Stomach smooth muscle (tissue), 2 donors: ENCODE results near the gene COL5A1.

Experiments
- H3K27ac ChIP-seq: one replicate; pipeline ENCODE4 v1.7.0; 2013; ENCODE audit warnings: mild to moderate bottlenecking, low read length, inconsistent platforms
- H3K27me3 ChIP-seq, 2 donors: one replicate each; pipeline ENCODE4 v1.7.0; 2013; ENCODE audit warnings: low read length in 2 of 2; ENCODE audit not compliant: insufficient read depth in 2 of 2, control insufficient read depth in 1 of 2
- H3K36me3 ChIP-seq, 2 donors: one replicate each; pipeline ENCODE4 v1.7.0; 2013; ENCODE audit warnings: low read length in 2 of 2; ENCODE audit not compliant: control insufficient read depth in 2 of 2, insufficient read depth in 2 of 2
- H3K4me1 ChIP-seq: one replicate; pipeline ENCODE4 v1.7.0; 2013; ENCODE audit warnings: low read length; ENCODE audit not compliant: control insufficient read depth, insufficient read depth
- H3K4me3 ChIP-seq, 2 donors: one replicate each; pipeline ENCODE4 v1.7.0; 2013; ENCODE audit warnings: low read length in 2 of 2
- H3K9ac ChIP-seq, 2 donors: one replicate each; pipeline ENCODE4 v1.7.0; 2013; ENCODE audit warnings: low read length in 2 of 2, mild to moderate bottlenecking in 1 of 2
- H3K9me3 ChIP-seq, 2 donors: one replicate each; pipeline ENCODE4 v1.7.0; 2013; ENCODE audit warnings: low read length in 2 of 2; ENCODE audit not compliant: control insufficient read depth in 2 of 2
- donor health status: healthy.
- donor health status: Pancreatic carcinoma.

Gene COL5A1

DNA sequence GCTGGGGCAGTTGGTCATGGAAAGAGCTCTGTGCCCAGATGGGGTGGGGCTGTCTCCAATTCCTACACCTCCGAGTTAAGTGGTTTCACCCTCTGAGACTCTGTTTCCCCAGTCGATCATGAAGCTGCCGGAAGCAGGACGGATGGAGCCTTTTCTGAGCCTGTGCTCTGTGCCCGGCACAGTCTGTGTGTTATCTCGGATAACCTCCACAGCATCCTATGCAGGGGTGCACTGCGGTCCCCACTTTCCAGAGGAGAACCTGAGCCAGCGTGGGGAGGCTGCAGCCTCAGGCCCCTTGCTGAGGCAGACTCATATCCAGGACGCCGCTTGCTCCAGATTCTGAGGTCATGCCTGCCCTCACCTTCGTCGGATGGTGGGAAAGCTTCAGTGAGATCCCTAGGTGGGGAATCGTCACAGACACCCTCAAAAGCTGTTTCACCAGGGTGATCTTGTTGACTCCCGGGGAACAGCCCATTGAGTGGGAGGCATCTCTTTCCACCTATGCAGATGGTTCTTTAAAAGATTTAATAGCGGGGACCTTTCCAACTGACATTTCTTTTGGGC lies 6.9 kb upstream of the COL5A1 start:
- H3K27me3 ChIP-seq, result no peaks in the 10 kb centered on the region
- no peak overlapping the region for H3K4me3 ChIP-seq
- peaks cover 2% of the 10 kb centered on the region for H3K4me1 ChIP-seq
- H3K9me3 ChIP-seq, result no peaks in the 10 kb centered on the region
- no peak overlapping the region for H3K9ac ChIP-seq
- no peak overlapping the region for H3K27ac ChIP-seq
- no peaks in the 10 kb centered on the region for H3K36me3 ChIP-seq

DNA sequence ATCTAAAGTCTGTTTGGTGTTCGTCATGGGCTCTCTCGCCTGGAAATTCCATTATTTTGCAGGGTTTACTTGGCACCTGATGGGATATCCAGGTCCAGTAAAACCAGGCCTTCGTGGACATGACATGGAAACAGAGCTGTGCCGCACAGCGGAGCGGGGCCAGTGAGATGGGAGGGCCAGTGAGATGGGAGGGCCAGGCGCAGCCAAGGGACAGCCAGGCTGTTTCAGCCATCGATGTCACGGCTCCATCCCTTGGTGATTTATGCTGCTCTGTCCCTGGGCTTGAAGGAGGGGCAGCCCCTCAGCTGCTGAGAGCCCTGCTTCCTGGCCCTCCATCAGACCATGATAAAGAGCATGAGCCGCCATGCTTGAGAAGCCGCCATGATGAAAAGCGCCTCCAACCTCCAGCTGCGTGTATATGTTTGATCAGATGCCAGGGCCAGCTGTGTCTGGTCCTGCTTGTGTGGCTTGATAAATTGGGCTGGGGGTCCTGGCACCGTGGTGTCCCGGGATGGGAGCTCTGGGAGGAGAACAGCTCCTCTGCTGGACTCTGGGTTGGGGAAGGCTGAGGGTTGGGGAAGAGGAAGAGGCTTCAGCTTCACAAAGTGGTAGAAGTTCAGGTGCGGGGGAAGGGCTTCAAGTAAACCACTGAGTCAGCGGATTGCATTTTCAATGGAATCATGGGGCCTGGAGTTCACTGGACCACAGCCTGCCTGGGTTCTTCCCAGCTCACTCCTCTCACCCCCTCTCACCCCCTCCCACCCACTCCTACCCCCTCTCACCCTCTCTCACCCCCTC lies 6.1 kb upstream of the COL5A1 start:
- Histone ChIP-seq H3K4me1 (peaks cover 4% of the 10 kb centered on the region), H3K27me3 (no peaks in the 10 kb centered on the region), H3K27ac (no peak overlapping the region), H3K9ac (no peak overlapping the region), H3K4me3 (no peak overlapping the region), H3K9me3 (no peaks in the 10 kb centered on the region), H3K36me3 (no peaks in the 10 kb centered on the region)

DNA sequence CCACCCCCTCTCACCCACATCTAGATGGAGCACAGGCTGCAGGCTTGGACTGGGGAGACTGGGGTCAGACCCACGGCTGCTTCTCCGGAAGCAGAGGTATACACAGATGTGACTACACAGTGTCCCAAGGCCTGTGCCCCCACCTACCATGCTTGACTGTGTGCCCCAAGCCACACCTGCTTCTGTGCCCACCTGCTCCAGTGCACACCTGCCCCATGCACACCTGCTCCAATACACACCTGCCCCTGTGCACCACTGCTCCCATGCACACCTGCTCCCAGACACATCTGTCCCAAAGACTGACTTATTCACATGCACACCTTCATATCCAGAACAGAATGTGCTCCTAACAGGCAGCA lies 5.5 kb upstream of the COL5A1 start:
- H3K36me3 ChIP-seq, result no peaks in the 10 kb centered on the region
- H3K9ac ChIP-seq, result no peak overlapping the region
- H3K27ac ChIP-seq, result no peak overlapping the region
- H3K4me1 ChIP-seq, result peaks cover 10% of the 10 kb centered on the region
- no peaks in the 10 kb centered on the region for H3K27me3 ChIP-seq
- H3K9me3 ChIP-seq, result no peaks in the 10 kb centered on the region
- H3K4me3 ChIP-seq, result no peak overlapping the region

DNA sequence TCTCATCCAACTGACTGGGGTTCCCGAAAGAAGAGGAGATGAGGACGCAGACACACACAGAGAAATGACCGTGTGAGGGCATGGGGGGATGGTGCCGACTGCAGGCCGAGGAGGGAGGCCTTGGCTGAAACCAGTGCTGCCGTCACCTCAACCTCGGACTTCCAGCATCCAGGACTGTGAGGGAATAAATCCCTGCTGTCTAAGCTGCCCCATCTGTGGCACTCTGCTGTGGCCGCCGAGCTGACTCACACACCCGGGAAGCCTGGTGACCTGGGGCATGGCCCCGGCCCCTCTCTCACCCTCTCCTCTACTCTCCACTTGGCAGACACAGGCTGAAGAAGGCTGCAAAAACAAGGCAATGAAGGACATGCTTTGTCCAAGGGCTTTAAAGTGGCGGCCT lies 4.4 kb upstream of the COL5A1 start:
- Histone ChIP-seq H3K4me1 (peaks cover 13% of the 10 kb centered on the region), H3K9me3 (no peaks in the 10 kb centered on the region), H3K9ac (no peak overlapping the region), H3K27ac (no peak overlapping the region), H3K4me3 (no peak overlapping the region), H3K27me3 (no peaks in the 10 kb centered on the region), H3K36me3 (no peaks in the 10 kb centered on the region)

DNA sequence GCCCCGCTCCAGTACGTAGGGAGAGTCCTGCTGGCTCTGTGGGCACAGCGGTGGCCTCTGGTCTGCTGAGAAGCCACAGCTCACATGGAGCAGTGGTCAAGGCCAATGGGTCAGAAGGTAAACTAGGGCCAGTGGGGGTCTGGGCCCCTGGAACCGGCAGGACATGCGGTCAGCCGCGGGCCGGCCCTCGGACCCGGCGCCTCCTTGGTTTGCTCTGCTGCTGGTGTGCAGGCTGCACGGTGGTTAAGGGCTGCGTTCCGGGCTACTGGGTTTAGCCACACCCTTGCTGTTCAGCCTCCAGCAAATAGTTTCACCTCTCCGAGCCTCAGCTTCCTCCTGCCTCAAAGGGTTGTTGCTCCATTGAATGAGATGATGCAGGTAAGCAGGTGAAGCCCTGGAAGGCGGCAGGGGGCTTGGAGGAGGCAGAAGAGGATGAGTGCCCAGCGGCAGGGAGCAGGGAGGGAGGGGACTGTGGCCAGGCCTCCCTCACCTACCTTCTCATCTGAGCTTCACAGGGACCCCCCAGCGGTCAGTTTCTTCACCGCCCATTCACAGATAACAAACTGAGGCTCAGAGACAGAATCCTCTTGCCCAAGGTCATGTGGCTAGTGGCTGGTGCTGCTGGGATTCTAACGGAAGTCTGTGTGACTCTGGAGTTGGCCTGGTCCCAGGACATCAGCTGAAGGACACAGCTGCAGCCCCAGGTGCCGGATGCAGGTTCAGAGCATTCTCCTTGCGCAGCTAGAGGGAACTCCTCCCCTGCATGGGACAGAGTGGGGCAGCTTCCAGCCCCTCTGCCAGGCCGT lies 3.7 kb upstream of the COL5A1 start:
- H3K27ac ChIP-seq, result no peak overlapping the region
- H3K4me1 ChIP-seq, result peaks cover 17% of the 10 kb centered on the region

DNA sequence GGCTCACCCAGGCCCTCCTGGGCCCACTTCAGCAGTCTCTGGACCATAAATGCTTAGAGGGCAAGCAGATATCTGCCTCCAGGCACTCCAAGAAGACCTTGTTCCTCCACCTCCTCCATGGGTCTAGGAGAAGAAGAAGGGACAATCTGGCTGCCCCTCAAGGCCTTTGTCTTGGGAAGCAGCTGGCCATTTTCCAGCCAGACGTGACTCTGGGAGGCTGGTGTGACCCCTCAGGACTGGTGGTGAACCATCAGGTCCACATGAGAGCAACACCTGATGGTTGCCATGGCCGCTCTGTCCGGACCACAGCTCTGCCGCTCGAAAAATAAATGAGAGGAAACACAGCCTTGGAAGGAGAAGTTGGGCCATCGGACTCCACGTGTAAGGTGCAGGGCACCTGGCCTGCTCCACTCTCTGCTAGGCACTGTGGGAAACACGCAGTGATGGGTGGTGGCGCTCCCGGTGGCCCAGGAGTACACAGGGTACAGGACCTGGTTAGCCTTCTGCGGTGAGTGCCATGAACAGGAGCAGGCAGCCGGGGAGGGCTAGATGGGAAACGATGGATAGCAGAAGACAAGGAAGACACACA lies 3.0 kb upstream of the COL5A1 start:
- Histone ChIP-seq H3K9ac (no peak overlapping the region), H3K4me3 (no peak overlapping the region), H3K36me3 (no peaks in the 10 kb centered on the region), H3K27ac (no peak overlapping the region), H3K27me3 (no peaks in the 10 kb centered on the region), H3K9me3 (no peaks in the 10 kb centered on the region), H3K4me1 (peaks cover 24% of the 10 kb centered on the region)

More for the DNA sequence above, 3.7 kb upstream of the COL5A1 start:
- Histone ChIP-seq H3K9ac (no peak overlapping the region), H3K9me3 (no peaks in the 10 kb centered on the region), H3K27me3 (no peaks in the 10 kb centered on the region), H3K4me3 (no peak overlapping the region), H3K36me3 (no peaks in the 10 kb centered on the region)

DNA sequence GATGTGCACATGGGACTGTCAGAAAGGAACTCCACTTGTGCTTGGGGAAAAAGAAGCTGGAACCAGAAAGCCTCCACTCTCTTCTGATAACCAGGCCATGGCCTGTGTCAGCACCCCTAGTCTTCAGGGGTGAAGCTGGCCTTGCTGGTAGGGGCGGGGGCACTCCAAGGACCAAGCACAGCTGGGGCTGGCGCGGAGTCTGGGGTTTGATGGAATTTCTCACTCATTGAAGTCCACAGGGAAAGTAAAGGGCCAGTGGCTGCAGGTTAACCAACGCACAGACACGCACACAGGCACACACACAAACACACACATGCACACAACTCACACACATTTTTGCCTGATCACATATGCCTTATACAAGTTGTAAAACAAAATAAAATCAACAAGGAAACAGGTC lies 1.6 kb upstream of the COL5A1 start:
- no peak overlapping the region for H3K27ac ChIP-seq
- H3K4me1 ChIP-seq, result peaks cover 35% of the 10 kb centered on the region
- no peaks in the 10 kb centered on the region for H3K36me3 ChIP-seq
- no peak overlapping the region for H3K4me3 ChIP-seq
- no peaks in the 10 kb centered on the region for H3K9me3 ChIP-seq
- H3K9ac ChIP-seq, result no peak overlapping the region
- no peaks in the 10 kb centered on the region for H3K27me3 ChIP-seq

DNA sequence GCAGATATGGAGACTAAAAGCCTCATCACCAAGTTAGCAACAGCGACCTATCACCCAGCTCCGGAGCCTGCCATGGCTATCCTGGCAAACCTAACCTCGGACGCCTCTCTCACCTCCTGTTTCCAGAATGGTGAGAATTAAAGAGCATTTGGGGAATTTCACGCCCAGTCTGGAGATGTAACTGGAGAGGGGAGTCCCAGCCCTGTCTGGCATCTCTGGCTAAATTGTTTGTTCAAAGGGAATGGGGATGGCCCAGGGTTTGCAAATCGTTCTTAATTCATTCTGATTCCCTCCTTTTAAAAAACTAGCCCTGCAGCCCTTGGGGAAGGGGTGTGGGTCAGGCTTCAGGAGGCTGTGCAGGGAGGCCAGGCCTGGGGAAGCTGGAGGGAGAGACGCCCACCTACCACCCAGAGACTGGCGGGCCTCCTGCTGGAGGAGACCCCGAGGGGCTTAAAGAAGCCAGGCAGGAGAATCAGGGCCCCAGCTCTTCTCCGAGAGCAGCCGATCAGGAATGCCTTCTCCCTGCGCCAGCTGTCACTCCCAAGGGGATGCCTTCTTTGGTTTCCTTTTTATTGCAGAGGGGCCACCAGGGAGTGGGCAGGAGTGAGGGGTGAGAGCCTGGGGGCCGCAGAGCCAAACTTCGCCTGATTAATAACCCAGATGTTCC lies 964 bp upstream of the COL5A1 start:
- Histone ChIP-seq H3K4me1 (peaks cover 41% of the 10 kb centered on the region), H3K27me3 (no peaks in the 10 kb centered on the region), H3K9me3 (no peaks in the 10 kb centered on the region), H3K4me3 (peak overlapping the region; percentile 65 to 82), H3K27ac (peak overlapping the region; percentile 94), H3K36me3 (no peaks in the 10 kb centered on the region), H3K9ac (peak overlapping the region; percentile 68 to 73)

DNA sequence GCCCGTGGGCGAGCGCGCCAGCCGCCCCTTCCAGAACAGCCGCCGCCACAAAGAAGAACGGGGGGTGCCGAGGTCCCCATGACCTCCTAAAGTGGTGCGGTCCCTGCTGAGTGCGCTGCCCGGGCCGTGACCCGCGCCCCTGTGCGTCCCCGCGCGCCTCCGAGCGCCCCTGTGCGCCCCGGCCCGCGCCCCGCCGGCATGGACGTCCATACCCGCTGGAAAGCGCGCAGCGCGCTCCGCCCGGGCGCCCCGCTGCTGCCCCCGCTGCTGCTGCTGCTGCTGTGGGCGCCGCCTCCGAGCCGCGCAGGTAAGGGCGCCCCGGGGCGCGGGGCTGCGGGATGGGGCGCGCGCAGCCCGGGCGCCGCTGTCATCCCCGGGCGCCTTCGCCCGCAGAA lies 384 bp downstream of the COL5A1 start:
- Histone ChIP-seq H3K9ac (peak overlapping the region; percentile 62 to 63), H3K36me3 (no peaks in the 10 kb centered on the region), H3K4me3 (peak overlapping the region; percentile 41 to 82), H3K27me3 (no peaks in the 10 kb centered on the region), H3K9me3 (no peaks in the 10 kb centered on the region), H3K4me1 (peaks cover 53% of the 10 kb centered on the region), H3K27ac (peak overlapping the region; percentile 94)

DNA sequence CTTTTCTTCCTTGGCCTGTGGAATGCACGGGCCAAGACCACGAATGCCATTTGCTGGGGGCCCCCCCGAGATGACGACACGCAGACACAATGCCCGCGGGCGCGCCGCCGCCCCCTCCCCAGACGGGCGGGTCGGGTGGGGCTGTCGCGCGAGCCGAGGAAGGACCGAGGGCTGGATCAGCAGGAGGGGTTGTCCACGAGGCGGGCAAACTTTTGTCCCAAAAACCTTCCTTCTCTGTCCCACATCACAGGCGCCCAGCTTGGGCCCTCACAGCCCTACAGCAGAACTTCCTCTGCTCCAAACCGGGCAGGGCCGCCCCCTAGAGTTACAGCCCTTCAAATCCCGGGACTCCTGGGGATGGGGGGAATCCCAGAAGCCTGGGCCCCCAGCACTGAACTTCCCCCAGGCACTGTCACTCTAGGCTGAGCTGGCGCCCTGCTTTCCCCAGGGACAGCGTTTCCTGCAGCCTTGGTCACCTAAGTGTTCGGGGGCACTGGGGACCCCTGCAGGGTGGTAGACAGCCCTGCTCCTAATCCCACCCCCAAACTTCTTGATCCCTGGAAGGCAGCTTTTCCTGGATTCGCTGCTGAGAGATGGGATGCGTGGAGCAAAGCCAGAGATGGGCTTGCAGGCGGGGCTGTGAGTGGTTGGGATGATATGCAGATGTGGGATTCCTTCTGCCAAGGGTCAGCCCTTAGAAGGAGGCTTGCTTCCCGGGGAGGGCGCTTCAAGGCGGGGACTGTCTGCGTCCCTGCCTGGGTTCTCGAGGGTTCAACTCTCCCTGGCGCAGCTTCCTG lies 980 bp downstream of the COL5A1 start:
- Histone ChIP-seq H3K4me1 (peaks cover 59% of the 10 kb centered on the region), H3K4me3 (peak overlapping the region; percentile 82 to 87), H3K9me3 (no peaks in the 10 kb centered on the region), H3K27ac (peak overlapping the region; percentile 88), H3K27me3 (no peaks in the 10 kb centered on the region), H3K36me3 (no peaks in the 10 kb centered on the region), H3K9ac (peak overlapping the region; percentile 71)
